GM23338 (cell line): Measurements from ENCODE around the gene FCHO2. TPM values are rescaled to one million over a fixed set of nuclear protein-coding genes. Genes with fewer than 3 reads are reported as not detected.

Experiments
- ATAC-seq: fragments of 200-7000 bp; cut with Tn5 transposase; 3 replicates; pipeline ENCODE4 v1.9.1; 2020
- DNase-seq: peaks from one replicate; pipeline ENCODE4 v3.0.0-alpha.2; 2015; ENCODE audit warnings: low spot score
- H2AFZ ChIP-seq: fragments of 200-600 bp; sonication (generic); 2 replicates; pipeline ENCODE4 v1.8.0; 2016; ENCODE audit warnings: antibody characterized with exemption, mild to moderate bottlenecking, moderate library complexity
- H3F3A ChIP-seq: fragments of 200-600 bp; sonication (generic); replicated peaks from 2 replicates; pipeline ENCODE4 v1.8.0; 2017; ENCODE audit warnings: antibody characterized with exemption, mixed run types, low read depth
- H3K27ac ChIP-seq: fragments of 200-600 bp; sonication (generic); 2 replicates; pipeline ENCODE4 v1.6.1; 2016; ENCODE audit warnings: low read depth
- H3K27me3 ChIP-seq: fragments of 200-600 bp; sonication (generic); 2 replicates; pipeline ENCODE4 v1.8.0; 2016; ENCODE audit warnings: mild to moderate bottlenecking, mixed run types, moderate library complexity; ENCODE audit not compliant: insufficient read depth
- H3K36me3 ChIP-seq: fragments of 200-600 bp; sonication (generic); 2 replicates; pipeline ENCODE4 v1.8.0; 2016; ENCODE audit warnings: mild to moderate bottlenecking; ENCODE audit not compliant: insufficient read depth
- H3K4me1 ChIP-seq: fragments of 200-600 bp; sonication (generic); 2 replicates; pipeline ENCODE4 v1.8.0; 2016; ENCODE audit warnings: mild to moderate bottlenecking, moderate library complexity; ENCODE audit not compliant: insufficient read depth
- H3K4me2 ChIP-seq: fragments of 200-600 bp; sonication (generic); 2 replicates; pipeline ENCODE4 v1.7.1; 2017; ENCODE audit warnings: mixed run types
- H3K4me3 ChIP-seq: fragments of 200-600 bp; sonication (generic); 2 replicates; pipeline ENCODE4 v1.6.1; 2016; ENCODE audit warnings: mixed run types
- H3K79me2 ChIP-seq: fragments of 200-600 bp; sonication (generic); replicated peaks from 2 replicates; pipeline ENCODE4 v1.8.0; 2017; ENCODE audit warnings: mild to moderate bottlenecking; ENCODE audit not compliant: insufficient read depth
- H3K9me2 ChIP-seq: fragments of 200-600 bp; sonication (generic); 2 replicates; pipeline ENCODE4 v1.8.0; 2017; ENCODE audit not compliant: insufficient read depth
- H4K20me1 ChIP-seq: fragments of 200-600 bp; sonication (generic); replicated peaks from 2 replicates; pipeline ENCODE4 v1.8.0; 2017; ENCODE audit warnings: mild to moderate bottlenecking; ENCODE audit not compliant: insufficient read depth
- H3K27ac Mint-ChIP-seq: 2 replicates; pipeline ENCODE4 v1.8.0; 2020; ENCODE audit warnings: inconsistent platforms, mild to moderate bottlenecking, moderate library complexity, mixed read lengths
- H3K27me3 Mint-ChIP-seq: 3 replicates; pipeline ENCODE4 v1.8.0; 2022; ENCODE audit warnings: low read depth, mild to moderate bottlenecking, moderate library complexity, mixed read lengths, inconsistent platforms; ENCODE audit not compliant: insufficient read depth, poor library complexity
- H3K36me3 Mint-ChIP-seq: 3 replicates; pipeline ENCODE4 v1.8.0; 2021; ENCODE audit warnings: low read depth, mild to moderate bottlenecking, inconsistent platforms, moderate library complexity, mixed read lengths
- H3K4me1 Mint-ChIP-seq: 3 replicates; pipeline ENCODE4 v1.8.0; 2020; ENCODE audit warnings: mild to moderate bottlenecking, inconsistent platforms, mixed read lengths
- H3K4me3 Mint-ChIP-seq: 3 replicates; pipeline ENCODE4 v1.8.0; 2021; ENCODE audit warnings: moderate library complexity, mild to moderate bottlenecking, inconsistent platforms, mixed read lengths
- H3K9me3 Mint-ChIP-seq: 3 replicates; pipeline ENCODE4 v1.8.0; 2020; ENCODE audit warnings: moderate library complexity, mild to moderate bottlenecking, inconsistent platforms, mixed read lengths
- CREB1 ChIP-seq: fragments of 250-450 bp; sonication (Bioruptor Pico); IDR thresholded peaks from 2 replicates; pipeline ENCODE4 v1.5.0; 2020; ENCODE audit warnings: low read depth, mild to moderate bottlenecking, moderate library complexity
- polyA plus RNA-seq: library from polyadenylated mRNA; unstranded; fragments of >200 nt; fragmentation: Nextera tagmentation; extraction: Ambion mirVana; gene quantifications from 2 replicates; pipeline ENCODE4 v1.2.1, GENCODE V29; 2016
- total RNA-seq: library from RNA; depleted of rRNA; stranded (reverse); fragments of >200 nt; shearing (Covaris generic); gene quantifications from 2 replicates; pipeline ENCODE4 v1.2.3, GENCODE V29; 2014
- TF ChIP-seq, protein P1 (sequence below): fragments of 250-450 bp; sonication (Bioruptor Pico); IDR thresholded peaks from 2 replicates; pipeline ENCODE4 v1.5.0; 2020; ENCODE audit warnings: mild to moderate bottlenecking, moderate library complexity
- TF ChIP-seq, protein P2 (sequence below), 2 experiments: fragments of 200-600 bp in 1 of 2; sonication (generic) in 1 of 2; conservative IDR thresholded peaks; 2 replicates each; pipeline versions ENCODE4 v1.5.1 to v1.6.1; 2016 to 2017; ENCODE audit warnings: antibody characterized with exemption in 2 of 2, low read depth in 2 of 2, mild to moderate bottlenecking in 2 of 2, moderate library complexity in 1 of 2
- TF ChIP-seq, protein P3 (sequence below): IDR thresholded peaks from one replicate; pipeline ENCODE4 v1.6.1; 2018; ENCODE audit warnings: antibody characterized with exemption; ENCODE audit not compliant: unreplicated experiment

Gene FCHO2
- total and polyA plus RNA-seq, 2 experiments from 2014 or later, result 8.4 to 10.1 TPM

DNA sequence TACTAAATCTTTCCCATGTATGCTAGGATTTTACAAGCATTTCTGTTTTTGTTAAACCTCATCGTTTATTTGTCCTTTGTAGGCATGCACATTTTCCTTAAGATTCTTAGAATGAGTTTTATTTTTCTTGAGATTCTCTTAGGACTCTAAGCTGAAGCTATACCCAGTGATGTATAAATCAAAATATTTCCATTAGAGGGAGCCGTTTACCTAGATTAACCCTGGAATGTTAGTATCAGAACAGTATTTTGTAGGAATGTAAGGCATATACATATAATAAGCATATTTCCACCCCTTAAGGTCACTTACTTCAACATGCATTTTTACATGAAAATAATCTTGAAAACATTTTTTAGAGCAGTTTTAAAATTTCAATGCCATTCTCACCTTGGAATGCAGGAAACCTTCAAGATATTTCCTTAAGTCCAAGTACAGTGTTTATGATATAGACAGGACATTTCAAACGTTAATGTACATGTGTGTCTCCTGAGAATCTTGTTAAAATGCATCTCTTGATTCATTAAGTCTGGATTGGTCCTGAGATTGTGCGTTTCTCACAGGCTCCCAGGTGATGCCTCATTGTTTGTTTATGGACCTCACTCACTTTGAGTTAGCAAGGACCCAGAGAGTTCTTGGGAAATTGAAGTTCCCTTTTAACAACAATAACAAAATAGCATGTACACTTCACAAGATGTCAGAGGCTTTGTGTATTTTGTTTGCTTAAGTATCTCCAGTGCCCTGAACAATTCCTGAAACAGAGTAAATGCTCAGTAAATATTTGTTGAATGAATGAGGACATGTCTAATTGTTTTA is 34.9 kb upstream of the FCHO2 start (continued):
- TF ChIP-seq, protein P1, sequence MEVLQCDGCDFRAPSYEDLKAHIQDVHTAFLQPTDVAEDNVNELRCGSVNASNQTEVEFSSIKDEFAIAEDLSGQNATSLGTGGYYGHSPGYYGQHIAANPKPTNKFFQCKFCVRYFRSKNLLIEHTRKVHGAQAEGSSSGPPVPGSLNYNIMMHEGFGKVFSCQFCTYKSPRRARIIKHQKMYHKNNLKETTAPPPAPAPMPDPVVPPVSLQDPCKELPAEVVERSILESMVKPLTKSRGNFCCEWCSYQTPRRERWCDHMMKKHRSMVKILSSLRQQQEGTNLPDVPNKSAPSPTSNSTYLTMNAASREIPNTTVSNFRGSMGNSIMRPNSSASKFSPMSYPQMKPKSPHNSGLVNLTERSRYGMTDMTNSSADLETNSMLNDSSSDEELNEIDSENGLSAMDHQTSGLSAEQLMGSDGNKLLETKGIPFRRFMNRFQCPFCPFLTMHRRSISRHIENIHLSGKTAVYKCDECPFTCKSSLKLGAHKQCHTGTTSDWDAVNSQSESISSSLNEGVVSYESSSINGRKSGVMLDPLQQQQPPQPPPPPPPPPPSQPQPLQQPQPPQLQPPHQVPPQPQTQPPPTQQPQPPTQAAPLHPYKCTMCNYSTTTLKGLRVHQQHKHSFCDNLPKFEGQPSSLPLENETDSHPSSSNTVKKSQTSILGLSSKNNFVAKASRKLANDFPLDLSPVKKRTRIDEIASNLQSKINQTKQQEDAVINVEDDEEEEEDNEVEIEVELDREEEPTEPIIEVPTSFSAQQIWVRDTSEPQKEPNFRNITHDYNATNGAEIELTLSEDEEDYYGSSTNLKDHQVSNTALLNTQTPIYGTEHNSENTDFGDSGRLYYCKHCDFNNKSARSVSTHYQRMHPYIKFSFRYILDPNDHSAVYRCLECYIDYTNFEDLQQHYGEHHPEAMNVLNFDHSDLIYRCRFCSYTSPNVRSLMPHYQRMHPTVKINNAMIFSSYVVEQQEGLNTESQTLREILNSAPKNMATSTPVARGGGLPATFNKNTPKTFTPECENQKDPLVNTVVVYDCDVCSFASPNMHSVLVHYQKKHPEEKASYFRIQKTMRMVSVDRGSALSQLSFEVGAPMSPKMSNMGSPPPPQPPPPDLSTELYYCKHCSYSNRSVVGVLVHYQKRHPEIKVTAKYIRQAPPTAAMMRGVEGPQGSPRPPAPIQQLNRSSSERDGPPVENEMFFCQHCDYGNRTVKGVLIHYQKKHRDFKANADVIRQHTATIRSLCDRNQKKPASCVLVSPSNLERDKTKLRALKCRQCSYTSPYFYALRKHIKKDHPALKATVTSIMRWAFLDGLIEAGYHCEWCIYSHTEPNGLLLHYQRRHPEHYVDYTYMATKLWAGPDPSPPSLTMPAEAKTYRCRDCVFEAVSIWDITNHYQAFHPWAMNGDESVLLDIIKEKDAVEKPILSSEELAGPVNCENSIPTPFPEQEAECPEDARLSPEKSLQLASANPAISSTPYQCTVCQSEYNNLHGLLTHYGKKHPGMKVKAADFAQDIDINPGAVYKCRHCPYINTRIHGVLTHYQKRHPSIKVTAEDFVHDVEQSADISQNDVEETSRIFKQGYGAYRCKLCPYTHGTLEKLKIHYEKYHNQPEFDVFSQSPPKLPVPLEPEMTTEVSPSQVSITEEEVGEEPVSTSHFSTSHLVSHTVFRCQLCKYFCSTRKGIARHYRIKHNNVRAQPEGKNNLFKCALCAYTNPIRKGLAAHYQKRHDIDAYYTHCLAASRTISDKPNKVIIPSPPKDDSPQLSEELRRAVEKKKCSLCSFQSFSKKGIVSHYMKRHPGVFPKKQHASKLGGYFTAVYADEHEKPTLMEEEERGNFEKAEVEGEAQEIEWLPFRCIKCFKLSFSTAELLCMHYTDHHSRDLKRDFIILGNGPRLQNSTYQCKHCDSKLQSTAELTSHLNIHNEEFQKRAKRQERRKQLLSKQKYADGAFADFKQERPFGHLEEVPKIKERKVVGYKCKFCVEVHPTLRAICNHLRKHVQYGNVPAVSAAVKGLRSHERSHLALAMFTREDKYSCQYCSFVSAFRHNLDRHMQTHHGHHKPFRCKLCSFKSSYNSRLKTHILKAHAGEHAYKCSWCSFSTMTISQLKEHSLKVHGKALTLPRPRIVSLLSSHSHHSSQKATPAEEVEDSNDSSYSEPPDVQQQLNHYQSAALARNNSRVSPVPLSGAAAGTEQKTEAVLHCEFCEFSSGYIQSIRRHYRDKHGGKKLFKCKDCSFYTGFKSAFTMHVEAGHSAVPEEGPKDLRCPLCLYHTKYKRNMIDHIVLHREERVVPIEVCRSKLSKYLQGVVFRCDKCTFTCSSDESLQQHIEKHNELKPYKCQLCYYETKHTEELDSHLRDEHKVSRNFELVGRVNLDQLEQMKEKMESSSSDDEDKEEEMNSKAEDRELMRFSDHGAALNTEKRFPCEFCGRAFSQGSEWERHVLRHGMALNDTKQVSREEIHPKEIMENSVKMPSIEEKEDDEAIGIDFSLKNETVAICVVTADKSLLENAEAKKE (CRISPR knock-in tag), result no peak
- TF ChIP-seq, protein P2, sequence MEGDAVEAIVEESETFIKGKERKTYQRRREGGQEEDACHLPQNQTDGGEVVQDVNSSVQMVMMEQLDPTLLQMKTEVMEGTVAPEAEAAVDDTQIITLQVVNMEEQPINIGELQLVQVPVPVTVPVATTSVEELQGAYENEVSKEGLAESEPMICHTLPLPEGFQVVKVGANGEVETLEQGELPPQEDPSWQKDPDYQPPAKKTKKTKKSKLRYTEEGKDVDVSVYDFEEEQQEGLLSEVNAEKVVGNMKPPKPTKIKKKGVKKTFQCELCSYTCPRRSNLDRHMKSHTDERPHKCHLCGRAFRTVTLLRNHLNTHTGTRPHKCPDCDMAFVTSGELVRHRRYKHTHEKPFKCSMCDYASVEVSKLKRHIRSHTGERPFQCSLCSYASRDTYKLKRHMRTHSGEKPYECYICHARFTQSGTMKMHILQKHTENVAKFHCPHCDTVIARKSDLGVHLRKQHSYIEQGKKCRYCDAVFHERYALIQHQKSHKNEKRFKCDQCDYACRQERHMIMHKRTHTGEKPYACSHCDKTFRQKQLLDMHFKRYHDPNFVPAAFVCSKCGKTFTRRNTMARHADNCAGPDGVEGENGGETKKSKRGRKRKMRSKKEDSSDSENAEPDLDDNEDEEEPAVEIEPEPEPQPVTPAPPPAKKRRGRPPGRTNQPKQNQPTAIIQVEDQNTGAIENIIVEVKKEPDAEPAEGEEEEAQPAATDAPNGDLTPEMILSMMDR (conservative IDR thresholded peaks at IDR 0.05; ENCODE audit: low read depth in 2 of 2), result peak in 1 of 2 experiments; percentile 70; a peak in 3 of 4 replicates

DNA sequence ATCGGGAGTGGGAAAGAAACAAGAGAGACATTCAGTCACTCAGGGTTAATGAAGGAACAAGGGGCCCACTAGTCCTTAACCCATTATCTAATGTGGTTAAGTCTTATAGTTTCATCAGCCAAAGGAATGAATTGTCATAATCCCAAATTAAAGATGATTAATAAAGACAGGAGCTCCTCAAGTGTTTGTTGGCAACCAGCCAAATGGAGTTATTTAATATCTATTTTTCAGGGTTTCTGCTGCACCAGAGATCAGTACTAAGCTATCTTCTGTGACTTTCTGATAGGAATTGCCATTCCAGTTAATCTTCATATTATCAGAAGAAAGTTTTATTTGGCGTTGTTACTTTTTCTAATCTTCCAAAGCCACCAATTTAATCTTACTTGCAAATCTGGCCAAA is 34.0 kb upstream of the FCHO2 start:
- H3K79me2 ChIP-seq, result no peaks in the 10 kb centered on the region
- TF ChIP-seq, protein P3, sequence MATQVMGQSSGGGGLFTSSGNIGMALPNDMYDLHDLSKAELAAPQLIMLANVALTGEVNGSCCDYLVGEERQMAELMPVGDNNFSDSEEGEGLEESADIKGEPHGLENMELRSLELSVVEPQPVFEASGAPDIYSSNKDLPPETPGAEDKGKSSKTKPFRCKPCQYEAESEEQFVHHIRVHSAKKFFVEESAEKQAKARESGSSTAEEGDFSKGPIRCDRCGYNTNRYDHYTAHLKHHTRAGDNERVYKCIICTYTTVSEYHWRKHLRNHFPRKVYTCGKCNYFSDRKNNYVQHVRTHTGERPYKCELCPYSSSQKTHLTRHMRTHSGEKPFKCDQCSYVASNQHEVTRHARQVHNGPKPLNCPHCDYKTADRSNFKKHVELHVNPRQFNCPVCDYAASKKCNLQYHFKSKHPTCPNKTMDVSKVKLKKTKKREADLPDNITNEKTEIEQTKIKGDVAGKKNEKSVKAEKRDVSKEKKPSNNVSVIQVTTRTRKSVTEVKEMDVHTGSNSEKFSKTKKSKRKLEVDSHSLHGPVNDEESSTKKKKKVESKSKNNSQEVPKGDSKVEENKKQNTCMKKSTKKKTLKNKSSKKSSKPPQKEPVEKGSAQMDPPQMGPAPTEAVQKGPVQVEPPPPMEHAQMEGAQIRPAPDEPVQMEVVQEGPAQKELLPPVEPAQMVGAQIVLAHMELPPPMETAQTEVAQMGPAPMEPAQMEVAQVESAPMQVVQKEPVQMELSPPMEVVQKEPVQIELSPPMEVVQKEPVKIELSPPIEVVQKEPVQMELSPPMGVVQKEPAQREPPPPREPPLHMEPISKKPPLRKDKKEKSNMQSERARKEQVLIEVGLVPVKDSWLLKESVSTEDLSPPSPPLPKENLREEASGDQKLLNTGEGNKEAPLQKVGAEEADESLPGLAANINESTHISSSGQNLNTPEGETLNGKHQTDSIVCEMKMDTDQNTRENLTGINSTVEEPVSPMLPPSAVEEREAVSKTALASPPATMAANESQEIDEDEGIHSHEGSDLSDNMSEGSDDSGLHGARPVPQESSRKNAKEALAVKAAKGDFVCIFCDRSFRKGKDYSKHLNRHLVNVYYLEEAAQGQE, result no peak
- no peak for TF ChIP-seq CREB1 (CRISPR knock-in tag)

More for the DNA sequence above, 34.0 kb upstream of the FCHO2 start:
- Histone ChIP-seq H2AFZ (no peak overlapping the region), H3F3A (no peaks in the 10 kb centered on the region), H3K27ac (no peak overlapping the region), H4K20me1 (no peaks in the 10 kb centered on the region), H3K4me2 (no peak overlapping the region), H3K9me2 (no peaks in the 10 kb centered on the region), H3K4me3 (no peak overlapping the region), H3K36me3 (no peaks in the 10 kb centered on the region), H3K27me3 (no peaks in the 10 kb centered on the region), H3K4me1 (no peaks in the 10 kb centered on the region)
- Mint-ChIP-seq H3K27ac (no peak overlapping the region), H3K4me3 (no peak overlapping the region), H3K9me3 (peaks cover 14% of the 10 kb centered on the region), H3K4me1 (peaks cover 4% of the 10 kb centered on the region), H3K36me3 (peaks cover 8% of the 10 kb centered on the region), H3K27me3 (peaks cover 3% of the 10 kb centered on the region)
- DNase-seq (no peak), ATAC-seq (no peak)
